Mesothelial cell of epicardium (in vitro differentiated cells): Measurements from ENCODE around the gene SPRR4. TPM values are rescaled to one million over a fixed set of nuclear protein-coding genes. Genes with fewer than 3 reads are reported as not detected.

ENCODE experiments used
- DNase-seq, 2 experiments: peaks; one replicate each; pipeline ENCODE4 v3.0.0; 2021; ENCODE audit warnings: low spot score in 2 of 2; ENCODE audit not compliant: unreplicated experiment in 2 of 2
- H3K27ac Mint-ChIP-seq: 2 replicates; pipeline ENCODE4 v1.8.0; 2021; ENCODE audit warnings: mixed read lengths
- H3K27me3 Mint-ChIP-seq: 2 replicates; pipeline ENCODE4 v1.8.0; 2021; ENCODE audit warnings: low read depth, mixed read lengths
- H3K36me3 Mint-ChIP-seq: 2 replicates; pipeline ENCODE4 v1.8.0; 2021; ENCODE audit warnings: mixed read lengths
- H3K4me1 Mint-ChIP-seq: 2 replicates; pipeline ENCODE4 v1.8.0; 2021; ENCODE audit warnings: mixed read lengths
- H3K4me3 Mint-ChIP-seq: 2 replicates; pipeline ENCODE4 v1.8.0; 2021; ENCODE audit warnings: mild to moderate bottlenecking, moderate library complexity, mixed read lengths
- H3K9me3 Mint-ChIP-seq: 2 replicates; pipeline ENCODE4 v1.8.0; 2021; ENCODE audit warnings: mixed read lengths
- CTCF ChIP-seq: fragments of 200-600 bp; sonication (generic); IDR thresholded peaks from one replicate; pipeline ENCODE4 v1.5.0; 2021; ENCODE audit warnings: antibody characterized with exemption; ENCODE audit not compliant: unreplicated experiment
- total RNA-seq: library from RNA; stranded (reverse); gene quantifications from 3 replicates; pipeline ENCODE4 v1.2.1, GENCODE V29; 2021

Gene SPRR4
- total RNA-seq, 1 donor from 2014 or later: not detected

- H3K27me3 Mint-ChIP-seq: no peaks in the 10 kb centered on the region
- no peak for DNase-seq
- no peaks in the 10 kb centered on the region for H3K36me3 Mint-ChIP-seq
- no peaks in the 10 kb centered on the region for H3K4me1 Mint-ChIP-seq
- H3K9me3 Mint-ChIP-seq: peaks cover 21% of the 10 kb centered on the region
- TF ChIP-seq CTCF: no peak
- no peak overlapping the region for H3K4me3 Mint-ChIP-seq
- no peak overlapping the region for H3K27ac Mint-ChIP-seq
These were observed 37.3 kb upstream of the SPRR4 start for GRCh38 chr1:152933196-152933595.

- Mint-ChIP-seq H3K27ac (no peak overlapping the region), H3K4me1 (no peaks in the 10 kb centered on the region), H3K27me3 (no peaks in the 10 kb centered on the region), H3K9me3 (peaks cover 34% of the 10 kb centered on the region), H3K36me3 (no peaks in the 10 kb centered on the region), H3K4me3 (no peak overlapping the region)
- no peak for TF ChIP-seq CTCF
- DNase-seq: no peak
These were observed 29.8 kb upstream of the SPRR4 start for GRCh38 chr1:152940614-152941013.

GRCh38 chr1:152941037-152941711 lies 29.3 kb upstream of the SPRR4 start:
- no peak for DNase-seq
- Mint-ChIP-seq H3K27ac (no peak overlapping the region), H3K36me3 (no peaks in the 10 kb centered on the region), H3K9me3 (peaks cover 37% of the 10 kb centered on the region), H3K27me3 (no peaks in the 10 kb centered on the region), H3K4me3 (no peak overlapping the region), H3K4me1 (no peaks in the 10 kb centered on the region)
- TF ChIP-seq CTCF: no peak

GRCh38 chr1:152942161-152942560 lies 28.3 kb upstream of the SPRR4 start:
- H3K36me3 Mint-ChIP-seq: no peaks in the 10 kb centered on the region
- no peak for TF ChIP-seq CTCF
- no peak for DNase-seq
- H3K9me3 Mint-ChIP-seq: peaks cover 39% of the 10 kb centered on the region
- H3K27me3 Mint-ChIP-seq: peaks cover 2% of the 10 kb centered on the region
- H3K4me3 Mint-ChIP-seq: no peak overlapping the region
- no peak overlapping the region for H3K27ac Mint-ChIP-seq
- no peaks in the 10 kb centered on the region for H3K4me1 Mint-ChIP-seq

GRCh38 chr1:152946248-152946647 lies 24.2 kb upstream of the SPRR4 start:
- Mint-ChIP-seq H3K9me3 (peaks cover 35% of the 10 kb centered on the region), H3K4me3 (no peak overlapping the region), H3K27me3 (peaks cover 4% of the 10 kb centered on the region), H3K4me1 (no peaks in the 10 kb centered on the region), H3K27ac (no peak overlapping the region), H3K36me3 (no peaks in the 10 kb centered on the region)
- no peak for TF ChIP-seq CTCF
- no peak for DNase-seq
